HCT116 (cell line): ENCODE results near the gene POU5F1. TPM values are rescaled to one million over a fixed set of nuclear protein-coding genes. Genes with fewer than 3 reads are reported as not detected.

Experiments used
- ATAC-seq: fragments of 200-7000 bp; cut with Tn5 transposase; 2 replicates; pipeline ENCODE4 v1.9.1; 2020; ENCODE audit warnings: mild to moderate bottlenecking, moderate library complexity
- BruUV-seq: library from RNA; stranded (reverse); fragments of 400-500 nt; replicated peaks from 2 replicates; lab custom pipeline; 2021; lab: Mats Ljungman, UMichigan
- CTCF ChIA-PET: fragments of 300-600 bp; sonication (Branson Sonifier 250); formaldehyde crosslinking; loops from one replicate; lab custom pipeline; 2021; ENCODE audit warnings: antibody characterized with exemption; lab: Charles Lee
- POLR2A ChIA-PET: fragments of 300-600, 350-600 bp; sonication (Branson Sonifier 250); formaldehyde crosslinking; loops from one replicate; lab custom pipeline; 2021; ENCODE audit warnings: antibody characterized with exemption; lab: Charles Lee
- RAD21 ChIA-PET, 2 experiments: fragments of 300-600 bp; sonication (Branson Sonifier 250); formaldehyde crosslinking; loops; one replicate each; lab custom pipeline; 2023; ENCODE audit warnings: low total read pairs in 2 of 2; ENCODE audit not compliant: uncharacterized antibody in 2 of 2, unreplicated experiment in 2 of 2, low non-redundant PET in 1 of 2; lab: Charles Lee
- DNase-seq: peaks from one replicate; pipeline ENCODE4 v3.0.0-alpha.2; 2010; ENCODE audit warnings: low read depth, low spot score
- H2AFZ ChIP-seq: fragments of 200-600 bp; shearing (Covaris generic), sonication (generic); 2 replicates; pipeline ENCODE4 v1.6.1; 2017; ENCODE audit warnings: low read depth, mixed run types, mixed read lengths, antibody characterized with exemption, low read length; ENCODE audit not compliant: poor library complexity, severe bottlenecking
- H3K27ac ChIP-seq: 2 replicates; pipeline ENCODE4 v1.5.1; 2012; ENCODE audit warnings: low read depth, low read length
- H3K27me3 ChIP-seq: fragments of 200-600 bp; sonication (generic); 2 replicates; pipeline ENCODE4 v1.6.1; 2016; ENCODE audit warnings: mixed run types, low read length, mixed read lengths; ENCODE audit not compliant: insufficient read depth
- H3K36me3 ChIP-seq, 2 experiments: fragments of 200-500 bp in 1 of 2; fragments of 200-600 bp in 1 of 2; sonication (Bioruptor generic) in 1 of 2; sonication (generic) in 1 of 2; 2 replicates each; pipeline versions ENCODE4 v1.5.1 to v1.6.1; 2014 to 2016; ENCODE audit warnings: low read length in 2 of 2, inconsistent platforms in 1 of 2, mixed read lengths in 1 of 2, mixed run types in 1 of 2; ENCODE audit not compliant: insufficient read depth in 2 of 2, control insufficient read depth in 1 of 2
- H3K4me1 ChIP-seq, 2 experiments: fragments of 200-600 bp in 1 of 2; sonication (generic) in 1 of 2; 2 replicates each; pipeline versions ENCODE4 v1.5.1 to v1.6.1; 2012 to 2017; ENCODE audit warnings: low read length in 2 of 2, inconsistent platforms in 1 of 2, mild to moderate bottlenecking in 1 of 2, mixed read lengths in 1 of 2, mixed run types in 1 of 2, moderate library complexity in 1 of 2; ENCODE audit not compliant: insufficient read depth in 2 of 2, control insufficient read depth in 1 of 2
- H3K4me2 ChIP-seq: fragments of 200-600 bp; sonication (generic); 2 replicates; pipeline ENCODE4 v1.6.1; 2017; ENCODE audit warnings: mixed run types, low read length, mixed read lengths
- H3K4me3 ChIP-seq, 2 experiments: fragments of 200-600 bp in 1 of 2; sonication (generic) in 1 of 2; replicated peaks in 1 of 2; 2 replicates each; pipeline ENCODE4 v1.5.1; 2011 to 2016; ENCODE audit warnings: low read length in 2 of 2, control low read depth in 1 of 2, low read depth in 1 of 2, mild to moderate bottlenecking in 1 of 2, mixed read lengths in 1 of 2, mixed run types in 1 of 2
- H3K79me2 ChIP-seq: fragments of 200-600 bp; sonication (generic); 2 replicates; pipeline ENCODE4 v1.6.1; 2017; ENCODE audit warnings: mild to moderate bottlenecking, mixed run types, low read length, moderate library complexity, mixed read lengths; ENCODE audit not compliant: insufficient read depth
- H3K9ac ChIP-seq: fragments of 200-600 bp; sonication (generic); 2 replicates; pipeline ENCODE4 v1.6.1; 2016; ENCODE audit warnings: low read length, mixed read lengths
- H3K9me2 ChIP-seq: fragments of 200-600 bp; sonication (generic), shearing (Covaris generic); 2 replicates; pipeline ENCODE4 v1.6.1; 2017; ENCODE audit warnings: mixed run types, mild to moderate bottlenecking, moderate library complexity; ENCODE audit not compliant: insufficient read depth
- H3K9me3 ChIP-seq, 2 experiments: fragments of 200-500 bp in 1 of 2; fragments of 200-600 bp in 1 of 2; sonication (Bioruptor generic) in 1 of 2; sonication (generic) in 1 of 2; 2 replicates each; pipeline ENCODE4 v1.6.1; 2014 to 2017; ENCODE audit warnings: low read length in 2 of 2, mixed read lengths in 2 of 2, inconsistent platforms in 1 of 2, low read depth in 1 of 2, mild to moderate bottlenecking in 1 of 2, mixed run types in 1 of 2, moderate library complexity in 1 of 2; ENCODE audit not compliant: control insufficient read depth in 1 of 2, insufficient read depth in 1 of 2
- H4K20me1 ChIP-seq: fragments of 200-600 bp; sonication (generic), shearing (Covaris generic); 2 replicates; pipeline ENCODE4 v1.6.1; 2017; ENCODE audit warnings: mixed run types, mild to moderate bottlenecking, moderate library complexity; ENCODE audit not compliant: insufficient read depth
- EGR1 ChIP-seq: IDR thresholded peaks from 2 replicates; pipeline ENCODE4 v1.6.1; 2012; ENCODE audit warnings: low read depth
- ELF1 ChIP-seq: IDR thresholded peaks from 2 replicates; pipeline ENCODE4 v1.6.1; 2012; ENCODE audit warnings: low read depth, borderline replicate concordance
- FOSL1 ChIP-seq: IDR thresholded peaks from 2 replicates; pipeline ENCODE4 v1.6.1; 2012; ENCODE audit warnings: low read depth
- SIN3A ChIP-seq: IDR thresholded peaks from 2 replicates; pipeline ENCODE4 v1.6.1; 2012; ENCODE audit warnings: low read depth
- TCF7L2 ChIP-seq: IDR thresholded peaks from 2 replicates; pipeline ENCODE4 v1.7.0; 2011; ENCODE audit warnings: borderline replicate concordance, inconsistent platforms; ENCODE audit not compliant: insufficient read depth, insufficient read length; ENCODE audit errors: extremely low read depth
- YY1 ChIP-seq: IDR thresholded peaks from 2 replicates; pipeline ENCODE4 v1.6.1; 2011; ENCODE audit warnings: low read length, low read depth, moderate library complexity, mild to moderate bottlenecking; ENCODE audit not compliant: insufficient replicate concordance; ENCODE audit errors: extremely low read depth
- intact Hi-C: fragments of 100-400 bp; cut with micrococcal nuclease; formaldehyde crosslinking; loops from 2 replicates; pipeline ENCODE4 v1.10.0; 2022
- total RNA-seq: library from RNA; stranded (reverse); gene quantifications from one replicate; pipeline ENCODE4 v1.2.1, GENCODE V29; 2021; ENCODE audit not compliant: unreplicated experiment
- TF ChIP-seq, protein P1 (sequence below): IDR thresholded peaks from 2 replicates; pipeline ENCODE4 v1.6.1; 2012; ENCODE audit warnings: low read depth
- TF ChIP-seq, protein P2 (sequence below): IDR thresholded peaks from 2 replicates; pipeline ENCODE4 v1.6.1; 2012

The POU5F1 gene
- total RNA-seq, 1 experiment from 2014 or later, result 1.9 TPM

DNA sequence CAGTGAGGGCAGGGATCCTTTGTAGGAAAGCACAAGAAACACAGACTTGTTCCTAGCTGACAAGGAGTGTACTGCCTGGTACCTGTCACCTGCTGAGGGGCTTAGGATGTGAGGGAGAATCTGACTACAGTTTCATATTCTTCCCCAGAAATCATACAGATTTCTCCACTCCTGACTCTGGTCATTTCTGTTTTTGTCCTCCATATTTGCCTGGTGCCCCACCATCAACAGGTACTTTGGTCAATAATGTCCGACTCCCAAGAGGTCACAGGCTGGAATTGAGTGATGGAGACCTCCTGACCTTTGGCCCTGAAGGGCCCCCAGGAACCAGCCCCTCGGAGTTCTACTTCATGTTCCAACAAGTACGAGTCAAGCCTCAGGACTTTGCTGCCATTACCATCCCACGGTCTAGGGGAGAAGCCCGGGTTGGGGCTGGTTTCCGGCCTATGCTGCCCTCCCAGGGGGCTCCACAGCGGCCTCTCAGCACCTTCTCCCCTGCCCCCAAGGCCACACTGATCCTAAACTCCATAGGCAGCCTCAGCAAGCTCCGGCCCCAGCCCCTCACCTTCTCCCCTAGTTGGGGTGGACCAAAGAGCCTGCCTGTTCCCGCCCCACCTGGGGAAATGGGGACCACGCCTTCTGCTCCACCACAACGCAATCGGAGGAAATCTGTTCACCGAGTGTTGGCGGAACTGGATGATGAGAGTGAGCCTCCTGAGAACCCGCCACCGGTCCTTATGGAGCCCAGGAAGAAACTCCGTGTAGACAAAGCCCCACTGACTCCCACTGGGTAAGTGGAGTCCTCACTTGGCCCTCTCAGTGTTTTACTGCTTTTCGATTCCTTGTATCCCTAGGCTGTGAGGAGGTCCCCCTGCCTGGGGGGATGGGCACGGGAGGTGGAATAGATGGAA lies 9.0 kb downstream of the POU5F1 start:
- H3K9me2 ChIP-seq, result no peaks in the 10 kb centered on the region
- no peaks in the 10 kb centered on the region for H3K9me3 ChIP-seq
- H3K36me3 ChIP-seq, result peaks cover 3 to 12% of the 10 kb centered on the region in 2 experiments; a peak in 3 of 4 replicates
- no peak overlapping the region for H2AFZ ChIP-seq
- ChIA-PET RAD21 (no interaction called here), CTCF (no interaction called here), POLR2A (no interaction called here)
- BruUV-seq, result no TSS peak
- TF ChIP-seq TCF7L2, result no peak
- TF ChIP-seq, protein P1, sequence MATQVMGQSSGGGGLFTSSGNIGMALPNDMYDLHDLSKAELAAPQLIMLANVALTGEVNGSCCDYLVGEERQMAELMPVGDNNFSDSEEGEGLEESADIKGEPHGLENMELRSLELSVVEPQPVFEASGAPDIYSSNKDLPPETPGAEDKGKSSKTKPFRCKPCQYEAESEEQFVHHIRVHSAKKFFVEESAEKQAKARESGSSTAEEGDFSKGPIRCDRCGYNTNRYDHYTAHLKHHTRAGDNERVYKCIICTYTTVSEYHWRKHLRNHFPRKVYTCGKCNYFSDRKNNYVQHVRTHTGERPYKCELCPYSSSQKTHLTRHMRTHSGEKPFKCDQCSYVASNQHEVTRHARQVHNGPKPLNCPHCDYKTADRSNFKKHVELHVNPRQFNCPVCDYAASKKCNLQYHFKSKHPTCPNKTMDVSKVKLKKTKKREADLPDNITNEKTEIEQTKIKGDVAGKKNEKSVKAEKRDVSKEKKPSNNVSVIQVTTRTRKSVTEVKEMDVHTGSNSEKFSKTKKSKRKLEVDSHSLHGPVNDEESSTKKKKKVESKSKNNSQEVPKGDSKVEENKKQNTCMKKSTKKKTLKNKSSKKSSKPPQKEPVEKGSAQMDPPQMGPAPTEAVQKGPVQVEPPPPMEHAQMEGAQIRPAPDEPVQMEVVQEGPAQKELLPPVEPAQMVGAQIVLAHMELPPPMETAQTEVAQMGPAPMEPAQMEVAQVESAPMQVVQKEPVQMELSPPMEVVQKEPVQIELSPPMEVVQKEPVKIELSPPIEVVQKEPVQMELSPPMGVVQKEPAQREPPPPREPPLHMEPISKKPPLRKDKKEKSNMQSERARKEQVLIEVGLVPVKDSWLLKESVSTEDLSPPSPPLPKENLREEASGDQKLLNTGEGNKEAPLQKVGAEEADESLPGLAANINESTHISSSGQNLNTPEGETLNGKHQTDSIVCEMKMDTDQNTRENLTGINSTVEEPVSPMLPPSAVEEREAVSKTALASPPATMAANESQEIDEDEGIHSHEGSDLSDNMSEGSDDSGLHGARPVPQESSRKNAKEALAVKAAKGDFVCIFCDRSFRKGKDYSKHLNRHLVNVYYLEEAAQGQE, result no peak
- TF ChIP-seq, protein P2, sequence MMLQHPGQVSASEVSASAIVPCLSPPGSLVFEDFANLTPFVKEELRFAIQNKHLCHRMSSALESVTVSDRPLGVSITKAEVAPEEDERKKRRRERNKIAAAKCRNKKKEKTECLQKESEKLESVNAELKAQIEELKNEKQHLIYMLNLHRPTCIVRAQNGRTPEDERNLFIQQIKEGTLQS, result no peak
- TF ChIP-seq EGR1, result no peak
- TF ChIP-seq YY1, result no peak
- TF ChIP-seq SIN3A, result no peak
- no peak for TF ChIP-seq FOSL1
- no peak for TF ChIP-seq ELF1
- intact Hi-C loops, result no loop called here
- no peak overlapping the region for H3K4me2 ChIP-seq
- no peak overlapping the region for H3K27ac ChIP-seq
- H4K20me1 ChIP-seq, result no peaks in the 10 kb centered on the region
- no peak overlapping the region for H3K9ac ChIP-seq
- no peaks in the 10 kb centered on the region for H3K27me3 ChIP-seq
- H3K4me3 ChIP-seq, result no peak overlapping the region
- DNase-seq (no peak), ATAC-seq (no peak)
- H3K79me2 ChIP-seq, result peaks cover 9% of the 10 kb centered on the region
- H3K4me1 ChIP-seq, result peaks cover 18 to 28% of the 10 kb centered on the region in 2 experiments
